ENCODE measurements around the gene NBPF3.

- TF ChIP-seq, protein P1, sequence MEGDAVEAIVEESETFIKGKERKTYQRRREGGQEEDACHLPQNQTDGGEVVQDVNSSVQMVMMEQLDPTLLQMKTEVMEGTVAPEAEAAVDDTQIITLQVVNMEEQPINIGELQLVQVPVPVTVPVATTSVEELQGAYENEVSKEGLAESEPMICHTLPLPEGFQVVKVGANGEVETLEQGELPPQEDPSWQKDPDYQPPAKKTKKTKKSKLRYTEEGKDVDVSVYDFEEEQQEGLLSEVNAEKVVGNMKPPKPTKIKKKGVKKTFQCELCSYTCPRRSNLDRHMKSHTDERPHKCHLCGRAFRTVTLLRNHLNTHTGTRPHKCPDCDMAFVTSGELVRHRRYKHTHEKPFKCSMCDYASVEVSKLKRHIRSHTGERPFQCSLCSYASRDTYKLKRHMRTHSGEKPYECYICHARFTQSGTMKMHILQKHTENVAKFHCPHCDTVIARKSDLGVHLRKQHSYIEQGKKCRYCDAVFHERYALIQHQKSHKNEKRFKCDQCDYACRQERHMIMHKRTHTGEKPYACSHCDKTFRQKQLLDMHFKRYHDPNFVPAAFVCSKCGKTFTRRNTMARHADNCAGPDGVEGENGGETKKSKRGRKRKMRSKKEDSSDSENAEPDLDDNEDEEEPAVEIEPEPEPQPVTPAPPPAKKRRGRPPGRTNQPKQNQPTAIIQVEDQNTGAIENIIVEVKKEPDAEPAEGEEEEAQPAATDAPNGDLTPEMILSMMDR (conservative IDR thresholded peaks at IDR 0.05; ENCODE audit: low read depth in 2 of 2), result no peak
- no peak for TF ChIP-seq POLR2AphosphoS5 (IDR thresholded peaks at IDR 0.05; ENCODE audit: low read depth)
- no peak for TF ChIP-seq EZH2 (IDR thresholded peaks at IDR 0.05; ENCODE audit: low read depth, unreplicated experiment)
- no peak for TF ChIP-seq NANOG (IDR thresholded peaks at IDR 0.05; ENCODE audit: borderline replicate concordance)
- no peak for TF ChIP-seq EZH2phosphoT487 (IDR thresholded peaks at IDR 0.05; ENCODE audit: unreplicated experiment)
- TF ChIP-seq, protein P2, sequence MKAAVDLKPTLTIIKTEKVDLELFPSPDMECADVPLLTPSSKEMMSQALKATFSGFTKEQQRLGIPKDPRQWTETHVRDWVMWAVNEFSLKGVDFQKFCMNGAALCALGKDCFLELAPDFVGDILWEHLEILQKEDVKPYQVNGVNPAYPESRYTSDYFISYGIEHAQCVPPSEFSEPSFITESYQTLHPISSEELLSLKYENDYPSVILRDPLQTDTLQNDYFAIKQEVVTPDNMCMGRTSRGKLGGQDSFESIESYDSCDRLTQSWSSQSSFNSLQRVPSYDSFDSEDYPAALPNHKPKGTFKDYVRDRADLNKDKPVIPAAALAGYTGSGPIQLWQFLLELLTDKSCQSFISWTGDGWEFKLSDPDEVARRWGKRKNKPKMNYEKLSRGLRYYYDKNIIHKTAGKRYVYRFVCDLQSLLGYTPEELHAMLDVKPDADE (IDR thresholded peaks at IDR 0.05), result no peak
- TF ChIP-seq, protein P3, sequence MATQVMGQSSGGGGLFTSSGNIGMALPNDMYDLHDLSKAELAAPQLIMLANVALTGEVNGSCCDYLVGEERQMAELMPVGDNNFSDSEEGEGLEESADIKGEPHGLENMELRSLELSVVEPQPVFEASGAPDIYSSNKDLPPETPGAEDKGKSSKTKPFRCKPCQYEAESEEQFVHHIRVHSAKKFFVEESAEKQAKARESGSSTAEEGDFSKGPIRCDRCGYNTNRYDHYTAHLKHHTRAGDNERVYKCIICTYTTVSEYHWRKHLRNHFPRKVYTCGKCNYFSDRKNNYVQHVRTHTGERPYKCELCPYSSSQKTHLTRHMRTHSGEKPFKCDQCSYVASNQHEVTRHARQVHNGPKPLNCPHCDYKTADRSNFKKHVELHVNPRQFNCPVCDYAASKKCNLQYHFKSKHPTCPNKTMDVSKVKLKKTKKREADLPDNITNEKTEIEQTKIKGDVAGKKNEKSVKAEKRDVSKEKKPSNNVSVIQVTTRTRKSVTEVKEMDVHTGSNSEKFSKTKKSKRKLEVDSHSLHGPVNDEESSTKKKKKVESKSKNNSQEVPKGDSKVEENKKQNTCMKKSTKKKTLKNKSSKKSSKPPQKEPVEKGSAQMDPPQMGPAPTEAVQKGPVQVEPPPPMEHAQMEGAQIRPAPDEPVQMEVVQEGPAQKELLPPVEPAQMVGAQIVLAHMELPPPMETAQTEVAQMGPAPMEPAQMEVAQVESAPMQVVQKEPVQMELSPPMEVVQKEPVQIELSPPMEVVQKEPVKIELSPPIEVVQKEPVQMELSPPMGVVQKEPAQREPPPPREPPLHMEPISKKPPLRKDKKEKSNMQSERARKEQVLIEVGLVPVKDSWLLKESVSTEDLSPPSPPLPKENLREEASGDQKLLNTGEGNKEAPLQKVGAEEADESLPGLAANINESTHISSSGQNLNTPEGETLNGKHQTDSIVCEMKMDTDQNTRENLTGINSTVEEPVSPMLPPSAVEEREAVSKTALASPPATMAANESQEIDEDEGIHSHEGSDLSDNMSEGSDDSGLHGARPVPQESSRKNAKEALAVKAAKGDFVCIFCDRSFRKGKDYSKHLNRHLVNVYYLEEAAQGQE (IDR thresholded peaks at IDR 0.05; ENCODE audit: unreplicated experiment), result no peak
- no peak for TF ChIP-seq JUNB (IDR thresholded peaks at IDR 0.05; ENCODE audit: unreplicated experiment)
- no peak for TF ChIP-seq STAT1 (IDR thresholded peaks at IDR 0.05; ENCODE audit: unreplicated experiment)
- TF ChIP-seq ZNF331 (CRISPR knock-in tag; IDR thresholded peaks at IDR 0.05; ENCODE audit: low read depth), result no peak
- no peak for TF ChIP-seq CREB1 (CRISPR knock-in tag; IDR thresholded peaks at IDR 0.05; ENCODE audit: low read depth)
- TF ChIP-seq ZNF114 (CRISPR knock-in tag; IDR thresholded peaks at IDR 0.05), result no peak
- TF ChIP-seq ZNF462 (CRISPR knock-in tag; IDR thresholded peaks at IDR 0.05), result no peak
Observed at GRCh38 chr1:21439345-21439720, 604 bp upstream of the NBPF3 start.
